HG02798 (cell line): Measurements from ENCODE around the gene MEGF11.

Experiments used
- ATAC-seq: cut with Tn5 transposase; IDR thresholded peaks from one replicate; pipeline ENCODE4 v1.9.1; 2021; ENCODE audit warnings: mild to moderate bottlenecking; ENCODE audit not compliant: unreplicated experiment, poor library complexity

The MEGF11 gene

DNA sequence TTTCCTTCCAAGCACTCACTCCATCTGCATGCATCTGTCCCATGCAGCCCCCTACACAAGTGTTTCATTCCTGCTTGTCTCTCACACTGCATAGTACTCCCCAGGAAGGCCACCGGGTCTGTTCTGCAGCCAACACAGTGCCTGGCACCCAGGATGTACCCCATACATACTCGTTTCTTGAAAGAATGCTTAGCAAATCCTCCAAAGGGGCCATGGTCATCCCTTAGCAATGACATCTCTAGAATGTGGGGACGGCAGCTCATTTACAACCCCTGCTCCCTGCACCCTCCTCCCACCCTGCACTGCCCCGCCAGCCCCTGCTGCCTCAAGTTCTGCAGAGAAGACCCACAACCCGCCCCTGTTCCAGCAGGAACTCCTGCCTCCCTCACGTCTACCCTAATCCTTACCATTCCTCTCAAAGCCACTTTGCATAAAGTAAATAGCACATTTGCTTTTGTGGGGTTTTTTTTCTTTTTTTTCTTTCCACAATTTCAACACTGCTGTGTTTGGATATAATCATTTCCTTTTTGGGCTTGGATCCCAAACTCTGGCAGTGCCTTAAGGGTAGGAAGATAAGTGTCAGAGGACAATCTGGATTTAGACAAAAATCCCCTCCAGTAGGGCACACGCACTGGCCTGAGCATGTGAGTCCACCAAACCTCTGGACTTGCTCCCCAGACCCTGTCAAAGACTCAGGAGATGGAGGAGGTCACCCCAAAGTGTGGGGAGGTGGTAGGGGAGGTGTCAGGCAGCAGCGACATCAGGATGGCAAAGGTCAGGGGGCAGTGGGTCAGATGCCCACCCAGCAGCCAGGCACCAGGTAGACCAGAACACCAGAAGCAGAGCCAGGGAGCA lies 68.4 kb downstream of the MEGF11 start:
- no peak for ATAC-seq

- no peak for ATAC-seq
These were observed 69.1 kb downstream of the MEGF11 start for GRCh38 chr15:66184492-66184891.

GRCh38 chr15:66180531-66181097 lies 72.9 kb downstream of the MEGF11 start:
- no peak for ATAC-seq

DNA sequence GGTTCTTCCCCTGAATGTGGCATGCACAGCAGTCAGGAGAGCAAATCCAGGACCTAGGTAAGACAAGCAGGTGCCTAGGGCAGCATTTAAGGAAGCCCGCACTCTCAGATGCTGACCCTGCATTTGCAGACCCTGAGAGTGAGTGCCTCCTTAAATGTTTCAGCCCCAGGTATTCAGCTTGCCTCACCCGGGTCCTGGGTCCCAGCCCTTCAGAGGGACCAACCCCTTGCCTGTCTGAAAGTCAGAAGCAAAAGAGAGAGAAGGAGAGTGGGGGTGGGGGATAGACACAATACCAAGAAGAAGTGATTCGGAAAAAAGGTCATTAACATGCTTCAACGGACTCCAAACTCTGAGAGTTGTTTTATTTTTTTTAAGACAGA lies 75.0 kb downstream of the MEGF11 start:
- no peak for ATAC-seq

DNA sequence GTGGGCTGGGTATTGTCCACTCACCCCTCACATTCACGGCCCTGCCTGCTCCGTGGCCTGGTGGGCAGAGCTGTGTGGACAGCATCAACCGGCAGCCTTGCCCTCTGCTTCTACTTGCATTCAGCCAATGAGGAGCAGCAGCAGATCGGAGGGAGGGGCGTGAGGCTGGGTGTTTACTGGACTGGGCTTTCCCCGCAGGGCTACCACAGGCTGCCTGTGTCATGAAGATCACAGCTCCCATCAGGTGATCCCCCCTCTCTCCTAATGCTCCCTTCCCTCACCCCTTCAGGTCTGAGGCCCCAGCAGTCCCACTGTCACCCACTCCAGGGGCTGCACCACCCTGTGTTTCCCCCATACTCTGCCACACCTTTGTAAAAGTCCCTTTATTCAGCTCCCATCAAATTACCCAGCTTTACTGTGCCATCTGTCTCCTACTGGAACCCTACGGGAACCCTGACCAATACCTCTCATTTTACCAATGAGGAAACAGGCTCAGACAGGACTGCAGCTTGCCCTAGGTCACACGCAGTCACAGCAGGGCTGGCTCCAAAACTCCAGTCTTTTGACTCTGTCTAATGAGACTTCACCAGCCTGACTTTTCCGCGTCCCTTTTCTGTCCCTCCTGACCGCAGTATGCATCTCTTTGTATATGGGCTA lies 81.1 kb downstream of the MEGF11 start:
- ATAC-seq: no peak

- no peak for ATAC-seq
These were observed 81.7 kb downstream of the MEGF11 start for GRCh38 chr15:66171841-66172240.

- no peak for ATAC-seq
These were observed 82.8 kb downstream of the MEGF11 start for GRCh38 chr15:66170716-66171115.

- no peak for ATAC-seq
These were observed 83.5 kb downstream of the MEGF11 start for GRCh38 chr15:66170042-66170441.

GRCh38 chr15:66169625-66170024 lies 83.9 kb downstream of the MEGF11 start:
- no peak for ATAC-seq

DNA sequence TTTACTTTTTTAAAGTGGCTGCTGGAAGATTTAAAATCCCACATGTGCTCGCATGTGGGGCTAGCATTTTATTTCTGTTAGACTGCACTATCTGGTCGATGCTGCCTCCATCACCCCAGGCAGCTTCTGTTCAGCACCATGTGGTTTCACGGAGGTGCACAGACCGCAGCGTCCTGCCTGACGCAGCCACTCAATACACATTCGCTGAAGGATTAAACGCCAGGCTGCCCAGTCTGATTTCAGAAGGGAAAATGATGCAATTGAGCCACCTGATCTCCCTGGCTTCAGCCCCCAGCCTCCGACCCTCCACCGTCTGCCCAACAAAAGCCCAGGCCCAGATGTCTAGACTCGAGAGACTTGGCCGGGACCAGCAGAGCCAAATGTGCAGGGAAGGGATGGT lies 84.5 kb downstream of the MEGF11 start:
- ATAC-seq: no peak

DNA sequence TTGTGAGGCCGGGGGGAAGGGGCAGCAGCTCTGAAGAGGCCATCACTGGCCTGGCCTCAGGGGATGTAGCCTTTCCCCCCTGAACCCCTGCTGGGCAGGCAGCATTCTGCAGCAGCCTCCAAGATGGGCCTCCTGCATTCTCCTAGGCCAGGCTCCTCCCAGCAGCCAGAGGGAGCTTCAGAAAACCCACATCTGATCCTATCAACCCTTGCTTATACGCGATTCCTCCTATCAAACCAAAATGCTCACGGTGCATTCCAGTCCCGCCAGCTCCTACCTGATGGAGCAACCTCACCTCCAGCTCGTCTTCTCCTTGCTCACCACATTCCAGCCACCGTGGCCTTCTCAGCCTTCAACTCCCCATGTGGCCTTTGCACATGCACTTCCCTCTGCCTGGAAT lies 85.7 kb downstream of the MEGF11 start:
- ATAC-seq: no peak

DNA sequence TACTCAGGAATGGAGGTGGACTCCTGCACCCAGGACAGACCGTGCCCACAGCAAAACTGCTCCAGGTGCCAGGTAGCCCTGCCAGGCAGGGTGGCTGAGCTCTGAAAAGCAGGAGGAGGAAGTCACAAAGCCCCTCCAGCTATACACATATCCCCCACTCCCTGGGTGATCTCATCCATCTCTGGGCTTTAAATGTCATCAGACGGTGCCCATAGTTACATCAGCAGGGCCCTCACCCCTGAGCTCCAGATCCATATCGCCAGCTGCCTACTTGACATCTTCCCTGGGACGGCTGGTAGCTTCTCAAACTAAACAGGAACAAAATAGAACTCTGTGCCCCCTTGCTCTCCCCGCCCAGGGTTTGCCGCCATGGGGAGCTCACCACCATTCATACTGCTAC lies 87.7 kb downstream of the MEGF11 start:
- no peak for ATAC-seq

DNA sequence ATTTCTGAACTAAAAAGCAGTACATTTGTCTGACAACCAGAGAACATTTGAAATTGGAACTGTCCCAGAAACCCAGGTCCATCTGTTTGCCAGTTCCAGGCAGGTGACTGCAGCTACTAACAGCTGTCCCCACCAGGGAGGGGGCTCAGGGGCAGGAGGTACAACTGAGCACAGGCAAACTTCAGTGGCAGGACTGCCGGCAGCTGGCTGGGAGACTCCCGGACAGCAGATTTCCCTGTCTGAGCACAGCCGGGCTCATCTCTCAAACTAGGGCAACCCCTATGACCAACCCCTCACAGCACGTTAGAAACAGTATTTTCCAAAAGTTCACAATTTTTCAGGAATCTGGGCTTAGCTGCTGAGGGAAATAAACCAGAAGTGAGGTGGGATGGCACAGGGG lies 88.8 kb downstream of the MEGF11 start:
- ATAC-seq: no peak

- no peak for ATAC-seq
These were observed 90.0 kb downstream of the MEGF11 start for GRCh38 chr15:66163553-66163952.

- ATAC-seq: no peak
These were observed 91.3 kb downstream of the MEGF11 start for GRCh38 chr15:66162286-66162685.

- no peak for ATAC-seq
These were observed 91.9 kb downstream of the MEGF11 start for GRCh38 chr15:66161575-66162118.

GRCh38 chr15:66161108-66161507 lies 92.4 kb downstream of the MEGF11 start:
- ATAC-seq: no peak

DNA sequence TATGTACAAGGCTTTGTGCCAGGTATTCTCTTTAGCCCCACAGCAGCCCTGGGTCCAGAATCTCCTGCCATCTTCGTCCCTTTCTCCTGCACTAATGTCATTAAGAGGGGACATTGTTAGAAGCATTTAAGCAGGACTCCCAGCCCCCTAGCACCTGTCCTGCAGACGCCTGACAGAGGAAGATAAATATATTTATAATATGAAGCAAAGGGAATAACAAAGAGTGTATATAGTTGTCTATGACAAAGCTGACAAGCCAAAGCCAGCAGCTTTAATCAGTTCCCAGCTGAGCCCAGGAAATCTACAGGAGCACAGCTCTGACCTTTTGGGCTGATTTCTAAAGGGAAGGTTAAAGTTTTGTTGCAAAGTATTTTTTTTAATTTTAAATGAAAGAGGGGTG lies 96.0 kb downstream of the MEGF11 start:
- no peak for ATAC-seq

- ATAC-seq: no peak
These were observed 97.1 kb downstream of the MEGF11 start for GRCh38 chr15:66156310-66156975.

GRCh38 chr15:66155065-66155464 lies 98.5 kb downstream of the MEGF11 start:
- no peak for ATAC-seq

DNA sequence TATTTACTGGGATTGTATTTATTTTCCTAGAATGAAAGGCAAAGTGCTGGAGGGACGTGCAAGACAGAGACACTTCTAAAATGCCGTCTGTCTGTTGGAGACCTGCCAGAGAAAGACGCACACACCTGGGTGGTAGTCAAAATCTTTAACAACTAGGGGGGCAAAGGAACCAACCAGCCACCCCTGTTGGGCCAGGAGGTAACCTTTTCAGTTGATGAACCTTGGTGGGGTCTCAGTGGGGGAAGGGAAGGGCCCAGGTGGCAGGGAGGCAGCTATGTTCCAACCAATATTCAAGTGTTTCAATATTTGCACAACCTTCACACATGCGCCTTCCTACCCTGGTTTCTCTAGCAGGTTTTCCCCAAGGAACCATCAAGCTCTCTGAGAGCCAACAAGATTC lies 99.0 kb downstream of the MEGF11 start:
- ATAC-seq: no peak
